GM21717 (cell line): ENCODE measurements around the gene STYXL1.

ENCODE experiments used
- ATAC-seq: cut with Tn5 transposase; IDR thresholded peaks from one replicate; pipeline ENCODE4 v1.9.1; 2021; ENCODE audit warnings: mild to moderate bottlenecking, moderate library complexity; ENCODE audit not compliant: unreplicated experiment

The STYXL1 gene

GRCh38 chr7:75981453-75982305 is 66.1 kb downstream of the STYXL1 start:
- no peak for ATAC-seq

GRCh38 chr7:75981203-75981452 is 66.7 kb downstream of the STYXL1 start:
- ATAC-seq, result no peak

GRCh38 chr7:75980430-75981202 is 67.2 kb downstream of the STYXL1 start:
- no peak for ATAC-seq

GRCh38 chr7:75979759-75980429 is 67.9 kb downstream of the STYXL1 start:
- ATAC-seq, result no peak

GRCh38 chr7:75977743-75978142 is 70.1 kb downstream of the STYXL1 start:
- no peak for ATAC-seq

GRCh38 chr7:75971961-75972763 is 75.6 kb downstream of the STYXL1 start:
- no peak for ATAC-seq

- ATAC-seq, result no peak
These were observed 76.4 kb downstream of the STYXL1 start for GRCh38 chr7:75971309-75971960.

GRCh38 chr7:75969704-75970498 is 77.9 kb downstream of the STYXL1 start:
- ATAC-seq, result no peak

GRCh38 chr7:75969182-75969581 is 78.6 kb downstream of the STYXL1 start:
- ATAC-seq, result no peak

GRCh38 chr7:75968561-75969001 is 79.2 kb downstream of the STYXL1 start:
- ATAC-seq, result no peak

GRCh38 chr7:75968012-75968411 is 79.8 kb downstream of the STYXL1 start:
- no peak for ATAC-seq

- no peak for ATAC-seq
These were observed 80.3 kb downstream of the STYXL1 start for GRCh38 chr7:75967487-75967997.

GRCh38 chr7:75967055-75967454 is 80.7 kb downstream of the STYXL1 start:
- no peak for ATAC-seq

GRCh38 chr7:75966190-75966961 is 81.4 kb downstream of the STYXL1 start:
- ATAC-seq, result no peak

GRCh38 chr7:75965617-75966016 is 82.2 kb downstream of the STYXL1 start:
- ATAC-seq, result no peak

GRCh38 chr7:75963381-75963995 is 84.3 kb downstream of the STYXL1 start:
- ATAC-seq, result no peak

GRCh38 chr7:75962607-75963380 is 85.0 kb downstream of the STYXL1 start:
- ATAC-seq, result no peak
